ENCODE results near the gene INO80. TPM values are rescaled to one million over a fixed set of nuclear protein-coding genes. Genes with fewer than 3 reads are reported as not detected.

INO80 gene
- total RNA-seq, 6 donors from 2014 or later = 22.8 to 92.2 (median 43.9) TPM

- no peaks in the 10 kb centered on the region for H3K36me3 ChIP-seq
- no peak overlapping the region for H3K27ac ChIP-seq
- 76 to 82% methylated on average over 2 of the region's 2 CpGs for WGBS, 2 donors
- no peaks in the 10 kb centered on the region for H3K27me3 ChIP-seq
- H3K4me3 ChIP-seq = no peak overlapping the region
- no peak for TF ChIP-seq CTCF (IDR thresholded peaks at IDR 0.05)
- TF ChIP-seq EP300 (IDR thresholded peaks at IDR 0.05) = no peak
- TF ChIP-seq POLR2A (IDR thresholded peaks at IDR 0.05) = no peak
- TF ChIP-seq POLR2AphosphoS5 (IDR thresholded peaks at IDR 0.05) = no peak
- no peak for DNase-seq
- no peaks in the 10 kb centered on the region for H3K9me3 ChIP-seq
- H3K4me1 ChIP-seq = no peaks in the 10 kb centered on the region
- ATAC-seq (ENCODE audit: low FRiP score in 2 of 2) = no peak
Measured at GRCh38 chr15:41122849-41123248, 6.8 kb upstream of the INO80 start.

GRCh38 chr15:41121951-41122350 lies 5.9 kb upstream of the INO80 start:
- Histone ChIP-seq H3K9me3 (no peaks in the 10 kb centered on the region), H3K27me3 (no peaks in the 10 kb centered on the region), H3K4me1 (peaks cover 2 to 3% (median 2%) of the 10 kb centered on the region in 4 donors), H3K4me3 (no peak overlapping the region), H3K27ac (no peak overlapping the region), H3K36me3 (no peaks in the 10 kb centered on the region)
- no peak for ATAC-seq (ENCODE audit: low FRiP score in 2 of 2)
- WGBS, 2 donors = 90 to 96% methylated on average over 5 of the region's 5 CpGs
- TF ChIP-seq CTCF (IDR thresholded peaks at IDR 0.05) = no peak
- TF ChIP-seq POLR2A (IDR thresholded peaks at IDR 0.05) = no peak
- no peak for TF ChIP-seq EP300 (IDR thresholded peaks at IDR 0.05)
- TF ChIP-seq POLR2AphosphoS5 (IDR thresholded peaks at IDR 0.05) = no peak
- no peak for DNase-seq

DNA sequence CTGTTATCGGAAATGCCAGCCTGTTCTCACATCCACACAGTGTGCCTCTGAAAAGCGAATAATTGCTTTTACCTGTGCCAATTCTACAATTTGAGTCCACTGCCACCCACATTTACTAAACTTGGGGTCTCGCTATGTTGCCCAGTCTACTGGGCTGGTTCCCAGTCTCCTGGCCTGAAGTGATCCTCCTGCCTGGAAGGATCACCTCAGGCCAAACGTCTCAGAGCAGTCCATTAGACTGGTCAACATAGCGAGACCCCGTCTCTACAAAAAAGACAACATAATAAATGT lies 827 bp upstream of the INO80 start:
- ATAC-seq (ENCODE audit: low FRiP score in 2 of 2) (no peak), DNase-seq (no peak)
- peak overlapping the region; percentile 99 to 100 (median 100) for H3K27ac ChIP-seq
- peaks cover 15 to 33% (median 22%) of the 10 kb centered on the region in 4 donors for H3K4me1 ChIP-seq
- whole genome bisulfite sequencing, 2 donors = 81 to 92% methylated on average over 5 to 6 of the region's 6 CpGs
- no peaks in the 10 kb centered on the region for H3K9me3 ChIP-seq
- TF ChIP-seq EP300 (IDR thresholded peaks at IDR 0.05) = no peak
- TF ChIP-seq POLR2AphosphoS5 (IDR thresholded peaks at IDR 0.05) = no peak
- no peak for TF ChIP-seq POLR2A (IDR thresholded peaks at IDR 0.05)
- TF ChIP-seq CTCF (IDR thresholded peaks at IDR 0.05) = no peak
- peaks cover 0 to 4% (median 0%) of the 10 kb centered on the region in 4 donors for H3K36me3 ChIP-seq
- no peaks in the 10 kb centered on the region for H3K27me3 ChIP-seq
- H3K4me3 ChIP-seq = peak overlapping the region; percentile 12 to 95 (median 76)

DNA sequence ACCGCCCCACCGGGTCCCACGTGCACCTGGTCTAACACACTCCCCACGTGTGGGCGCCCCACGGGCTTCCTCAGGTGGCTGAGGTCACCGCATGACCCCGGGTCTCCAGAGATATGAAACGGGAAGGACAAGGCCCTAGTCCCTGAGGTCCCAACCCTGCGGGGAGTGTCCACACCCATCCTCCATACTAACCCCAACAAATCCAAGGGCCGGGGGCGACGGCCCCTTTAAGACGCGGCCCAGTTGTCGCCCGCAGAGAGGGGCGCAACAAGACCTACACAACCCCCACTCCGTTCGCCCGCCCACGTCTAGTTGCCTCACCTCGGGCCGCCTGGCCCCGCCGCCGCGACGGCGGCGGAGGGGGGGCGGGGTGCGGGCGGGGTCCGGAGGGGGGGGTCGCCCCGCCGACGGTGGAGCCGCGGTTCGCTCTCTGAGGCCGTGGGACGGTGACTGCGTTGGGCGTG lies 396 bp downstream of the INO80 start:
- H3K27ac ChIP-seq = peak overlapping the region; percentile 99 to 100 (median 100)
- H3K4me1 ChIP-seq = peaks cover 17 to 40% (median 25%) of the 10 kb centered on the region in 4 donors
- H3K36me3 ChIP-seq = peaks cover 0 to 9% (median 0%) of the 10 kb centered on the region in 4 donors
- TF ChIP-seq EP300 (IDR thresholded peaks at IDR 0.05) = no peak
- TF ChIP-seq POLR2A (IDR thresholded peaks at IDR 0.05) = no peak
- TF ChIP-seq POLR2AphosphoS5 (IDR thresholded peaks at IDR 0.05) = no peak
- TF ChIP-seq CTCF (IDR thresholded peaks at IDR 0.05) = no peak
- H3K27me3 ChIP-seq = no peaks in the 10 kb centered on the region
- H3K4me3 ChIP-seq = peak overlapping the region; percentile 65 to 95 (median 80)
- ATAC-seq (ENCODE audit: low FRiP score in 2 of 2) (peak; percentile 70 to 88), DNase-seq (peak; percentile 77 to 95)
- H3K9me3 ChIP-seq = no peaks in the 10 kb centered on the region
- 0% methylated on average over 9 to 10 of the region's 46 CpGs for WGBS, 2 donors

GRCh38 chr15:41115161-41115651 lies 874 bp downstream of the INO80 start:
- Histone ChIP-seq H3K4me3 (peak overlapping the region; percentile 65 to 95 (median 80)), H3K36me3 (peaks cover 0 to 10% (median 0%) of the 10 kb centered on the region in 4 donors), H3K9me3 (no peaks in the 10 kb centered on the region), H3K27ac (peak overlapping the region; percentile 99 to 100 (median 100)), H3K27me3 (no peaks in the 10 kb centered on the region), H3K4me1 (peaks cover 17 to 40% (median 26%) of the 10 kb centered on the region in 4 donors)
- WGBS, 2 donors = 0 to 1% methylated on average over 10 of the region's 10 CpGs
- no peak for ATAC-seq (ENCODE audit: low FRiP score in 2 of 2)
- no peak for DNase-seq
- TF ChIP-seq POLR2A (IDR thresholded peaks at IDR 0.05) (no peak), CTCF (IDR thresholded peaks at IDR 0.05) (no peak), EP300 (IDR thresholded peaks at IDR 0.05) (no peak), POLR2AphosphoS5 (IDR thresholded peaks at IDR 0.05) (no peak)

Measured in upper lobe of left lung (tissue), 6 donors.